Activated naive CD4-positive, alpha-beta T cell treated with anti-CD3 and anti-CD28 coated beads for 36 hours (primary cell): ENCODE data around the gene ABCA1. TPM values are rescaled to one million over a fixed set of nuclear protein-coding genes. Genes with fewer than 3 reads are reported as not detected.
A peak's percentile ranks its signal among the peaks of the same experiment; 100 is the strongest.

Experiments
- CTCF ChIA-PET: fragments of 350-600 bp; sonication (Branson Sonifier 250); formaldehyde crosslinking; loops from one replicate; lab custom pipeline; 2021; ENCODE audit warnings: antibody characterized with exemption; lab: Charles Lee
- DNase-seq: peaks from one replicate; pipeline ENCODE4 v3.0.0-alpha.2; 2020
- H3K27ac Mint-ChIP-seq: one replicate; pipeline ENCODE4 v1.8.0; 2021; ENCODE audit warnings: mild to moderate bottlenecking, mixed read lengths
- H3K27me3 Mint-ChIP-seq: one replicate; pipeline ENCODE4 v1.8.0; 2021; ENCODE audit warnings: low read depth, mixed read lengths
- H3K36me3 Mint-ChIP-seq: one replicate; pipeline ENCODE4 v1.8.0; 2021; ENCODE audit warnings: low read depth, mixed read lengths
- H3K4me1 Mint-ChIP-seq: one replicate; pipeline ENCODE4 v1.8.0; 2021; ENCODE audit warnings: low read depth, mixed read lengths
- H3K4me3 Mint-ChIP-seq: one replicate; pipeline ENCODE4 v1.8.0; 2021; ENCODE audit warnings: mild to moderate bottlenecking, moderate library complexity, mixed read lengths
- H3K9me3 Mint-ChIP-seq: one replicate; pipeline ENCODE4 v1.8.0; 2021; ENCODE audit warnings: mixed read lengths
- intact Hi-C: fragments of 100-400 bp; cut with micrococcal nuclease; formaldehyde crosslinking; loops from one replicate; pipeline ENCODE4 v1.15.1; 2023
- total RNA-seq, 2 experiments: library from RNA; stranded (reverse); gene quantifications; one replicate each; pipeline ENCODE4 v1.2.3, GENCODE V29; 2021

Gene ABCA1
- total RNA-seq, 2 experiments from 2014 or later = 31.3 to 31.5 TPM

- CTCF ChIA-PET = no interaction called here
- Mint-ChIP-seq H3K9me3 (no peaks in the 10 kb centered on the region), H3K4me1 (no peaks in the 10 kb centered on the region), H3K27ac (peak overlapping the region; percentile 61), H3K4me3 (no peak overlapping the region), H3K36me3 (peaks cover 48% of the 10 kb centered on the region), H3K27me3 (no peaks in the 10 kb centered on the region)
- intact Hi-C loops = no loop called here
- DNase-seq = peak; percentile 41
These were observed 133.9 kb downstream of the ABCA1 start for GRCh38 chr9:104794070-104794469.

DNA sequence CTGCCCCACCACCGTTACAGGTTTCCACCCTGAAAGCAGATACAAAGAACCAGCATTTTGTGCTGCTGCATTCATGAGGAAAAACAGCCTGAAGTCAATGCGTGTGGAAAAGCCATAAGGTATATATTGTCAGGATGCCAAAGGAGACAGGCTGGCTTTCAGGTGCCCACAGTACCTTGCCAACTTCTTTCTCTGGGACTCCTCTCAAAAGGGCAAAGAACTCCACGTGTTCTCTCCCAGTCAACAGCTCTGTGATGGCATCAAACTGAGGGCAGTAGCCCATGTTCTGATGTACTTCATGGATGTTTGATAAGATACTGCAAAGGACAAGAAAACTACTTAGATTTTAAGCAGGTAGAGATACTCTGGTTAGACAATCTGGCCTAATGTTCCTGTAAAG, 139.7 kb downstream of the ABCA1 start:
- Mint-ChIP-seq H3K27me3 (no peaks in the 10 kb centered on the region), H3K9me3 (no peaks in the 10 kb centered on the region), H3K27ac (no peak overlapping the region), H3K4me3 (no peak overlapping the region), H3K4me1 (no peaks in the 10 kb centered on the region), H3K36me3 (peaks cover 47% of the 10 kb centered on the region)
- CTCF ChIA-PET = no interaction called here
- DNase-seq = no peak
- intact Hi-C loops = loop anchor here (10.0 kb wide), 1 partner anchor 207 kb away; no protein-coding TSS in a partner anchor

DNA sequence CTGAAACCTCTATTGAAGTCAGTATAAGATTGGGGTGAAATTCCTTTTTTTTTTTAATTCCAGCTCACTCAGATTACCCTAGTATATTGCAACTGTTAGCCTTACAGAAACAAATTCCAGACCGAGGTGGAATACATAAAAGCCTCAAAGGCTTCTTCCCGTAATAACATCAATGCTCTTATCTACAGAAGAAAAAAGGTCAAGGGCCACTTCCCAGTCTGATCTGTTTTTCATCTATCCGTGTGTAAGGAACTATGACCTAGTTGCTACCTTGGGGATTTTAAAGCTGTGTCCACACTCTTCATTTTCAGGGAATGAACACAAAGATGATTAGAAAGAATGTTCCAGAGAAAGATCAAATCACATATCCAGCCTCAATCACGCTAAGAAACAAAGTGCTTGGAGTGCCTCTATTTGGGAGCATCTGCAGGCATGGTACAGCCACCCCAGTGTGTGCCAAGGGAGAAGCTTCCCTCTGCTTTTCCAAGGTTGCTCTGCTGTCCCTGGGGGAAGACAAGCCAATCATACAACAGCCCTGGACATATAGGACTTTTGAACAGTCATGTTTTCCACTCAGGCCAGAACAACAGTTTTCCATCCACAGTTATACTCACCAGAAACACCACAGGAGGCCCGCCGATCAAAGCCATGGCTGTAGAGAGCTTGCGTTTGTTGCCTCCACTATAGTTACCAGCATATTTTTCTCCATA, 140.5 kb downstream of the ABCA1 start:
- DNase-seq = no peak
- Mint-ChIP-seq H3K9me3 (no peaks in the 10 kb centered on the region), H3K27me3 (no peaks in the 10 kb centered on the region), H3K4me3 (no peak overlapping the region), H3K27ac (no peak overlapping the region), H3K36me3 (peaks cover 39% of the 10 kb centered on the region), H3K4me1 (no peaks in the 10 kb centered on the region)
- CTCF ChIA-PET = no interaction called here
- intact Hi-C loops = loop anchor here (10.0 kb wide), 1 partner anchor 207 kb away; no protein-coding TSS in a partner anchor

- H3K27ac Mint-ChIP-seq = no peak overlapping the region
- H3K27me3 Mint-ChIP-seq = no peaks in the 10 kb centered on the region
- H3K9me3 Mint-ChIP-seq = no peaks in the 10 kb centered on the region
- peaks cover 39% of the 10 kb centered on the region for H3K36me3 Mint-ChIP-seq
- intact Hi-C loops = loop anchor here (10.0 kb wide), 1 partner anchor 209 kb away; no protein-coding TSS in a partner anchor
- CTCF ChIA-PET = no interaction called here
- no peaks in the 10 kb centered on the region for H3K4me1 Mint-ChIP-seq
- no peak for DNase-seq
- no peak overlapping the region for H3K4me3 Mint-ChIP-seq
These were observed 141.7 kb downstream of the ABCA1 start for GRCh38 chr9:104786293-104786692.

DNA sequence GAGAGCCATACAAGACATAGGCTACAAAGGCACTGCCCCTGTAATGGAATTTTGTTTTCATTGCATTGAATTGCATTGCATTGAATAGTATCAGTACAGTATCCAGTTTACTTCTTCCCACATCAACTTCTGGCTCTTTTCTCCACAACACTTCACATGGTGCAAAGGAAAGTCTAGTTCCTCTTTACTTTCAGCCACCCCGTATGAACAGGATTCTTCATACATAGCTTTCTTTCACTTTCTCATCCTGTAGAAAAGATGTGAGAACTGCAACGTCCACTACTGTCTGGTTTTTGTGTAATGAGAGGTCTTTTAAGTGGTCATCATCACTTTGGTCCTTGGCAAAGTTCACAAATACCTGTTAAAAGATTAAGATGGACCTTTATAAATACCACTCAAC, 143.9 kb downstream of the ABCA1 start:
- CTCF ChIA-PET = no interaction called here
- H3K36me3 Mint-ChIP-seq = peaks cover 32% of the 10 kb centered on the region
- DNase-seq = no peak
- no peaks in the 10 kb centered on the region for H3K9me3 Mint-ChIP-seq
- H3K4me3 Mint-ChIP-seq = no peak overlapping the region
- no peaks in the 10 kb centered on the region for H3K27me3 Mint-ChIP-seq
- intact Hi-C loops = loop anchor here (10.0 kb wide), 1 partner anchor 211 kb away; no protein-coding TSS in a partner anchor
- no peak overlapping the region for H3K27ac Mint-ChIP-seq
- H3K4me1 Mint-ChIP-seq = no peaks in the 10 kb centered on the region

- Mint-ChIP-seq H3K27me3 (no peaks in the 10 kb centered on the region), H3K36me3 (peaks cover 27% of the 10 kb centered on the region)
These were observed 144.4 kb downstream of the ABCA1 start for GRCh38 chr9:104783588-104783987.

GRCh38 chr9:104780796-104781395, 147.1 kb downstream of the ABCA1 start:
- no peaks in the 10 kb centered on the region for H3K9me3 Mint-ChIP-seq
- DNase-seq = no peak
- intact Hi-C loops = loop anchor here (1.0 to 10.0 kb wide), 3 partner anchors 214 to 634 kb away; no protein-coding TSS in a partner anchor
- no peaks in the 10 kb centered on the region for H3K27me3 Mint-ChIP-seq
- H3K36me3 Mint-ChIP-seq = peaks cover 16% of the 10 kb centered on the region
- H3K4me3 Mint-ChIP-seq = no peak overlapping the region
- no peaks in the 10 kb centered on the region for H3K4me1 Mint-ChIP-seq
- CTCF ChIA-PET = interaction anchor here (0.6 to 0.7 kb wide), 3 partner anchors 34 to 233 kb away, joined by 3 read pairs; no protein-coding TSS in a partner anchor
- no peak overlapping the region for H3K27ac Mint-ChIP-seq

More at GRCh38 chr9:104783588-104783987, 144.4 kb downstream of the ABCA1 start:
- DNase-seq = no peak
- no peak overlapping the region for H3K4me3 Mint-ChIP-seq
- intact Hi-C loops = loop anchor here (10.0 kb wide), 1 partner anchor 211 kb away; no protein-coding TSS in a partner anchor
- no peaks in the 10 kb centered on the region for H3K9me3 Mint-ChIP-seq
- H3K27ac Mint-ChIP-seq = no peak overlapping the region
- CTCF ChIA-PET = no interaction called here
- H3K4me1 Mint-ChIP-seq = no peaks in the 10 kb centered on the region

- CTCF ChIA-PET = interaction anchor here (0.6 kb wide), 1 partner anchor 232 kb away, joined by 3 read pairs; no protein-coding TSS in a partner anchor
- intact Hi-C loops = loop anchor here (2.0 to 10.0 kb wide), 2 partner anchors 215 to 635 kb away; no protein-coding TSS in a partner anchor
- Mint-ChIP-seq H3K27ac (no peak overlapping the region), H3K9me3 (no peaks in the 10 kb centered on the region), H3K4me3 (no peak overlapping the region), H3K36me3 (peaks cover 11% of the 10 kb centered on the region), H3K27me3 (no peaks in the 10 kb centered on the region), H3K4me1 (no peaks in the 10 kb centered on the region)
- DNase-seq = no peak
These were observed 147.9 kb downstream of the ABCA1 start for GRCh38 chr9:104779946-104780535.

DNA sequence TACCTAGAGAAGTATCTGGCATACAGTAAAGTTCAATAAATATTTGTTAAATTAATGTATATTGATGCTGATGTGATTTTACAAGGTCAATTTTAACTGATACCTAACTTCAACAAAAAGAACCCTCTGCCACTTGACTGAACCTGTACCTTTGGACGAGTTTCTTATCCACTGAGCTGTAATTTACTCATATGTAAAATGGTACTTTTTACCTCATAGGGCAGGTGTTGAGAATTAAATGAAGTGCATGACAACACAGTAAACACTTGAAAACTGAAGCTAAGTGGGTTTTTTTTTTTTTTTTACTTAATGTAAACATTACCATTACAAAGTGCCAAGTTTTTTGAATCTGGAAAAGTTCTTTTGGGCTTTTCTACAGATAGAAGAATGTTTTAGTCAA, 148.6 kb downstream of the ABCA1 start:
- Mint-ChIP-seq H3K27ac (no peak overlapping the region), H3K27me3 (no peaks in the 10 kb centered on the region), H3K4me1 (no peaks in the 10 kb centered on the region), H3K9me3 (no peaks in the 10 kb centered on the region), H3K4me3 (no peak overlapping the region), H3K36me3 (peaks cover 7% of the 10 kb centered on the region)
- DNase-seq = no peak
- intact Hi-C loops = no loop called here
- CTCF ChIA-PET = no interaction called here

- Mint-ChIP-seq H3K27ac (no peak overlapping the region), H3K36me3 (peaks cover 2% of the 10 kb centered on the region), H3K4me3 (no peak overlapping the region), H3K4me1 (no peaks in the 10 kb centered on the region), H3K9me3 (no peaks in the 10 kb centered on the region), H3K27me3 (no peaks in the 10 kb centered on the region)
- CTCF ChIA-PET = no interaction called here
- intact Hi-C loops = no loop called here
- no peak for DNase-seq
These were observed 149.2 kb downstream of the ABCA1 start for GRCh38 chr9:104778802-104779201.

GRCh38 chr9:104776797-104777196, 151.2 kb downstream of the ABCA1 start:
- no peaks in the 10 kb centered on the region for H3K4me1 Mint-ChIP-seq
- no peaks in the 10 kb centered on the region for H3K9me3 Mint-ChIP-seq
- CTCF ChIA-PET = no interaction called here
- H3K36me3 Mint-ChIP-seq = no peaks in the 10 kb centered on the region
- H3K4me3 Mint-ChIP-seq = no peak overlapping the region
- no peaks in the 10 kb centered on the region for H3K27me3 Mint-ChIP-seq
- intact Hi-C loops = no loop called here
- no peak overlapping the region for H3K27ac Mint-ChIP-seq
- DNase-seq = no peak

- intact Hi-C loops = no loop called here
- CTCF ChIA-PET = no interaction called here
- H3K9me3 Mint-ChIP-seq = no peaks in the 10 kb centered on the region
These were observed 152.0 kb downstream of the ABCA1 start for GRCh38 chr9:104775976-104776375.

More at GRCh38 chr9:104775976-104776375, 152.0 kb downstream of the ABCA1 start:
- H3K27ac Mint-ChIP-seq = no peak overlapping the region
- no peak overlapping the region for H3K4me3 Mint-ChIP-seq
- no peaks in the 10 kb centered on the region for H3K36me3 Mint-ChIP-seq
- H3K4me1 Mint-ChIP-seq = no peaks in the 10 kb centered on the region
- H3K27me3 Mint-ChIP-seq = no peaks in the 10 kb centered on the region
- no peak for DNase-seq
